Measurements from ENCODE around the gene SF3B2. TPM values are rescaled to one million over a fixed set of nuclear protein-coding genes. Genes with fewer than 3 reads are reported as not detected.

The SF3B2 gene
- total and polyA plus RNA-seq, 2 donors (not counting 1 experiment from before 2014, with no cell fraction given) = 87.7 to 108 TPM

- Histone ChIP-seq H2AFZ (ENCODE audit: low read length) (no peak overlapping the region), H3K27me3 (ENCODE audit: control insufficient read depth, insufficient read depth, low read length) (no peaks in the 10 kb centered on the region), H3K27ac (ENCODE audit: insufficient read depth, low read length) (no peak overlapping the region), H3K79me2 (ENCODE audit: control insufficient read depth, insufficient read depth, low read length) (peaks cover 6% of the 10 kb centered on the region), H3K4me3 (replicated peaks in 1 of 4; ENCODE audit: control extremely low read depth in 1 of 4, insufficient read depth in 1 of 4, low read depth in 3 of 4, low read length in 4 of 4) (no peak overlapping the region), H3K9me3 (ENCODE audit: control insufficient read depth, insufficient read depth, low read depth, low read length) (no peaks in the 10 kb centered on the region), H4K20me1 (ENCODE audit: control insufficient read depth, extremely low read depth, insufficient read depth, low read length) (no peaks in the 10 kb centered on the region), H3K4me1 (ENCODE audit: control insufficient read depth, extremely low read depth, insufficient read depth, low read length) (peaks cover 6% of the 10 kb centered on the region), H3K9ac (ENCODE audit: insufficient read depth, low read length) (no peak overlapping the region), H3K4me2 (ENCODE audit: extremely low read depth, insufficient read depth, low read length) (no peak overlapping the region), H3K36me3 (ENCODE audit: control insufficient read depth, insufficient read depth, low read length) (no peaks in the 10 kb centered on the region)
- TF ChIP-seq EZH2 (IDR thresholded peaks at IDR 0.05; ENCODE audit: low read length, missing control alignments) = no peak
- TF ChIP-seq, protein P1, sequence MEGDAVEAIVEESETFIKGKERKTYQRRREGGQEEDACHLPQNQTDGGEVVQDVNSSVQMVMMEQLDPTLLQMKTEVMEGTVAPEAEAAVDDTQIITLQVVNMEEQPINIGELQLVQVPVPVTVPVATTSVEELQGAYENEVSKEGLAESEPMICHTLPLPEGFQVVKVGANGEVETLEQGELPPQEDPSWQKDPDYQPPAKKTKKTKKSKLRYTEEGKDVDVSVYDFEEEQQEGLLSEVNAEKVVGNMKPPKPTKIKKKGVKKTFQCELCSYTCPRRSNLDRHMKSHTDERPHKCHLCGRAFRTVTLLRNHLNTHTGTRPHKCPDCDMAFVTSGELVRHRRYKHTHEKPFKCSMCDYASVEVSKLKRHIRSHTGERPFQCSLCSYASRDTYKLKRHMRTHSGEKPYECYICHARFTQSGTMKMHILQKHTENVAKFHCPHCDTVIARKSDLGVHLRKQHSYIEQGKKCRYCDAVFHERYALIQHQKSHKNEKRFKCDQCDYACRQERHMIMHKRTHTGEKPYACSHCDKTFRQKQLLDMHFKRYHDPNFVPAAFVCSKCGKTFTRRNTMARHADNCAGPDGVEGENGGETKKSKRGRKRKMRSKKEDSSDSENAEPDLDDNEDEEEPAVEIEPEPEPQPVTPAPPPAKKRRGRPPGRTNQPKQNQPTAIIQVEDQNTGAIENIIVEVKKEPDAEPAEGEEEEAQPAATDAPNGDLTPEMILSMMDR (conservative IDR thresholded peaks at IDR 0.05 in 1 of 2, IDR thresholded peaks at IDR 0.05 in 1 of 2; ENCODE audit: low read depth in 1 of 2, low read length in 2 of 2) = no peak
- DNase-seq (ENCODE audit: low read depth in 2 of 2) = peak in 1 of 2 donors; percentile 55
These were observed 54.8 kb downstream of the SF3B2 start for GRCh38 chr11:66106786-66107599.

- Histone ChIP-seq H3K9me3 (ENCODE audit: control insufficient read depth, insufficient read depth, low read depth, low read length) (no peaks in the 10 kb centered on the region), H3K4me3 (replicated peaks in 1 of 4; ENCODE audit: control extremely low read depth in 1 of 4, insufficient read depth in 1 of 4, low read depth in 3 of 4, low read length in 4 of 4) (no peak overlapping the region), H2AFZ (ENCODE audit: low read length) (no peak overlapping the region), H3K36me3 (ENCODE audit: control insufficient read depth, insufficient read depth, low read length) (no peaks in the 10 kb centered on the region), H3K4me1 (ENCODE audit: control insufficient read depth, extremely low read depth, insufficient read depth, low read length) (peaks cover 9% of the 10 kb centered on the region), H3K27ac (ENCODE audit: insufficient read depth, low read length) (no peak overlapping the region), H3K9ac (ENCODE audit: insufficient read depth, low read length) (no peak overlapping the region), H3K27me3 (ENCODE audit: control insufficient read depth, insufficient read depth, low read length) (no peaks in the 10 kb centered on the region), H3K4me2 (ENCODE audit: extremely low read depth, insufficient read depth, low read length) (no peak overlapping the region), H3K79me2 (ENCODE audit: control insufficient read depth, insufficient read depth, low read length) (peaks cover 6% of the 10 kb centered on the region), H4K20me1 (ENCODE audit: control insufficient read depth, extremely low read depth, insufficient read depth, low read length) (no peaks in the 10 kb centered on the region)
- TF ChIP-seq EZH2 (IDR thresholded peaks at IDR 0.05; ENCODE audit: low read length, missing control alignments) = no peak
- TF ChIP-seq, protein P1 (conservative IDR thresholded peaks at IDR 0.05 in 1 of 2, IDR thresholded peaks at IDR 0.05 in 1 of 2; ENCODE audit: low read depth in 1 of 2, low read length in 2 of 2) = no peak
- peak in 1 of 2 donors; percentile 36 for DNase-seq (ENCODE audit: low read depth in 2 of 2)
These were observed 55.7 kb downstream of the SF3B2 start for GRCh38 chr11:66107600-66108510.

DNA sequence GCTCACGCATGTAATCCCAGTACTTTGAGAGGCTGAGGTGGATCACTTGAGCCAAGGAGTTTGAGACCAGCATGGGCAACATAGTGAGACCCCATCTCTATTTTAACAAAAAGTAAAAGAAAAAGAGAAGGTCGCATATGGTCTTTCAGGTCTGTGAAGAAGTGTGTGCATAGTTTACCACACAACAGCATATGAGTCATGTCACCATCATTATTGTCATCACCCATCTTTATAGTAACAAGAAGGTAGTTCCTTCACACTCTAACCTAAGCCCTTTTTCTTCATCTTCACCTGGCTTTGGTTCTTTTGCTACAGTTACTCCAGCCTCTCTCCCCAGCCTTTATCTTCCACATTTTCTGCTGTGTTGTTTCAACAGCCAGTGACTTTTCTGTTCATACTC is 57.1 kb downstream of the SF3B2 start:
- Histone ChIP-seq H2AFZ (ENCODE audit: low read length) (no peak overlapping the region), H4K20me1 (ENCODE audit: control insufficient read depth, extremely low read depth, insufficient read depth, low read length) (no peaks in the 10 kb centered on the region), H3K27ac (ENCODE audit: insufficient read depth, low read length) (no peak overlapping the region), H3K4me3 (replicated peaks in 1 of 4; ENCODE audit: control extremely low read depth in 1 of 4, insufficient read depth in 1 of 4, low read depth in 3 of 4, low read length in 4 of 4) (no peak overlapping the region), H3K79me2 (ENCODE audit: control insufficient read depth, insufficient read depth, low read length) (peaks cover 6% of the 10 kb centered on the region), H3K4me1 (ENCODE audit: control insufficient read depth, extremely low read depth, insufficient read depth, low read length) (peaks cover 9% of the 10 kb centered on the region), H3K4me2 (ENCODE audit: extremely low read depth, insufficient read depth, low read length) (no peak overlapping the region), H3K27me3 (ENCODE audit: control insufficient read depth, insufficient read depth, low read length) (no peaks in the 10 kb centered on the region), H3K9ac (ENCODE audit: insufficient read depth, low read length) (no peak overlapping the region), H3K36me3 (ENCODE audit: control insufficient read depth, insufficient read depth, low read length) (no peaks in the 10 kb centered on the region), H3K9me3 (ENCODE audit: control insufficient read depth, insufficient read depth, low read depth, low read length) (no peaks in the 10 kb centered on the region)
- DNase-seq (ENCODE audit: low read depth in 2 of 2) = no peak
- no peak for TF ChIP-seq EZH2 (IDR thresholded peaks at IDR 0.05; ENCODE audit: low read length, missing control alignments)
- TF ChIP-seq, protein P1 (conservative IDR thresholded peaks at IDR 0.05 in 1 of 2, IDR thresholded peaks at IDR 0.05 in 1 of 2; ENCODE audit: low read depth in 1 of 2, low read length in 2 of 2) = no peak
